ENCODE measurements around the gene ADGRA1.

DNA sequence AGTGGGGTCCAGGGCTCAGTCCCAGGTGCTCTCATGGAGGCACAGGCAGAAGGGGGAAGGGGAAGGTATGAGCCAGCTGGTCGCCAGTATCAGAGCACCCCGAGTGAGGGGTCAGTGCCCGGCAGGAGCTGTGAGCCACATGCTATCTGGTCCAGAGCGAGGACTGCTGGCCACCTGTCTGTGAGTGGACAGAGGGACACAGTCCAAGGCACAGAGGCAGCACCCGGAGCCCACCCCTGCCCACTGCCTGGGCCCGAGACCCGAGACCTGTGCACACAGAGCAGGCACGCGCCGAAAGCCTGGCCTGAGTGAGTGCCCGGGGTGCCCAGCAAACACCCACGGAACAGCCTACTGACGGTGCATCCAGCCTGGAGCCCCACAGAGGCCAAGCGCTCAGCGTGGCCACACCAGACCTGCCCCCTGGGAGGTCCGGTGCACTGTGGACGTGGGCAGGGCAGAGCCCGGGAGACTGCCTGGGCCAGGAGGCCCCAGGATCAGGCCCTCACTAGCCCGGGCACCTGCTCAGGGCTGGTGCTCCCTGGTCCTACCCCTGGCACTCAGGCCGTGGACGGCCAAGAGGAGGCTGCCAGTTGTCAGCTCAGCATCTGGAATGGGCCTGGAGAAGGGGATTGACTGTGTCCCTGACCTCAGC lies 29.4 kb downstream of the ADGRA1 start:
- TF ChIP-seq, protein P1, sequence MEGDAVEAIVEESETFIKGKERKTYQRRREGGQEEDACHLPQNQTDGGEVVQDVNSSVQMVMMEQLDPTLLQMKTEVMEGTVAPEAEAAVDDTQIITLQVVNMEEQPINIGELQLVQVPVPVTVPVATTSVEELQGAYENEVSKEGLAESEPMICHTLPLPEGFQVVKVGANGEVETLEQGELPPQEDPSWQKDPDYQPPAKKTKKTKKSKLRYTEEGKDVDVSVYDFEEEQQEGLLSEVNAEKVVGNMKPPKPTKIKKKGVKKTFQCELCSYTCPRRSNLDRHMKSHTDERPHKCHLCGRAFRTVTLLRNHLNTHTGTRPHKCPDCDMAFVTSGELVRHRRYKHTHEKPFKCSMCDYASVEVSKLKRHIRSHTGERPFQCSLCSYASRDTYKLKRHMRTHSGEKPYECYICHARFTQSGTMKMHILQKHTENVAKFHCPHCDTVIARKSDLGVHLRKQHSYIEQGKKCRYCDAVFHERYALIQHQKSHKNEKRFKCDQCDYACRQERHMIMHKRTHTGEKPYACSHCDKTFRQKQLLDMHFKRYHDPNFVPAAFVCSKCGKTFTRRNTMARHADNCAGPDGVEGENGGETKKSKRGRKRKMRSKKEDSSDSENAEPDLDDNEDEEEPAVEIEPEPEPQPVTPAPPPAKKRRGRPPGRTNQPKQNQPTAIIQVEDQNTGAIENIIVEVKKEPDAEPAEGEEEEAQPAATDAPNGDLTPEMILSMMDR (IDR thresholded peaks at IDR 0.05): no peak
- no peak for TF ChIP-seq POLR2A (IDR thresholded peaks at IDR 0.05)

Measured in prostate gland (tissue), 2 donors.